GM15510 (cell line): ENCODE results near the gene C1orf116.

Source experiments
- POLR2A ChIP-seq: IDR thresholded peaks from 3 replicates; pipeline ENCODE4 v1.6.1; 2011; ENCODE audit warnings: borderline replicate concordance; ENCODE audit not compliant: insufficient read length; ENCODE audit errors: extremely low read depth

The C1orf116 gene

GRCh38 chr1:207020065-207020708, 12.4 kb downstream of the C1orf116 start:
- TF ChIP-seq POLR2A = no peak

GRCh38 chr1:207019661-207020060, 12.9 kb downstream of the C1orf116 start:
- TF ChIP-seq POLR2A = no peak

- no peak for TF ChIP-seq POLR2A
Observed at GRCh38 chr1:207019161-207019560, 13.4 kb downstream of the C1orf116 start.

GRCh38 chr1:207018707-207019106, 13.8 kb downstream of the C1orf116 start:
- TF ChIP-seq POLR2A = no peak

- no peak for TF ChIP-seq POLR2A
Observed at GRCh38 chr1:207017615-207018559, 14.7 kb downstream of the C1orf116 start.

GRCh38 chr1:207015791-207016190, 16.8 kb downstream of the C1orf116 start:
- no peak for TF ChIP-seq POLR2A

- TF ChIP-seq POLR2A = no peak
Observed at GRCh38 chr1:207014728-207015127, 17.8 kb downstream of the C1orf116 start.

GRCh38 chr1:207013321-207014085, 19.1 kb downstream of the C1orf116 start:
- no peak for TF ChIP-seq POLR2A

- TF ChIP-seq POLR2A = no peak
Observed at GRCh38 chr1:207010726-207011125, 21.8 kb downstream of the C1orf116 start.

GRCh38 chr1:207009945-207010344, 22.6 kb downstream of the C1orf116 start:
- TF ChIP-seq POLR2A = no peak

- TF ChIP-seq POLR2A = no peak
Observed at GRCh38 chr1:207009182-207009850, 23.2 kb downstream of the C1orf116 start.

GRCh38 chr1:207007352-207008033, 25.1 kb downstream of the C1orf116 start:
- no peak for TF ChIP-seq POLR2A

- TF ChIP-seq POLR2A = no peak
Observed at GRCh38 chr1:207006914-207007313, 25.6 kb downstream of the C1orf116 start.

- no peak for TF ChIP-seq POLR2A
Observed at GRCh38 chr1:207006083-207006482, 26.5 kb downstream of the C1orf116 start.
